ENCODE data around the gene INSL3. TPM values are rescaled to one million over a fixed set of nuclear protein-coding genes. Genes with fewer than 3 reads are reported as not detected.

INSL3 gene
- total and polyA plus RNA-seq, 2 of the 8 experiments (the other 6 are each of a cell fraction or from before 2014, with no cell fraction given), result 0.41 to 1.5 TPM

- Histone ChIP-seq H3K14ac (ENCODE audit: insufficient read length) (no peak overlapping the region), H3K18ac (ENCODE audit: extremely low read depth, low read length) (no peak overlapping the region), H2BK5ac (ENCODE audit: low read depth, low read length) (peak overlapping the region; percentile 66; the same call in 1 of the 2 replicates), H3K27me3 (replicated peaks in 1 of 4; ENCODE audit: control insufficient read depth in 3 of 4, extremely low read depth in 1 of 4, insufficient read depth in 3 of 4, low read length in 3 of 4) (peaks cover 0 to 14% (median 5%) of the 10 kb centered on the region in 4 experiments; a peak in 5 of 7 replicates), H3K9ac (replicated peaks in 1 of 4; ENCODE audit: extremely low read depth in 1 of 4, low read depth in 3 of 4, low read length in 3 of 4) (no peak overlapping the region), H3K27ac (ENCODE audit: low read depth, low read length) (no peak overlapping the region), H3K4me3 (ENCODE audit: extremely low read depth in 1 of 4, insufficient read depth in 2 of 4, low read depth in 3 of 4, low read length in 4 of 4) (no peak overlapping the region), H3K9me3 (ENCODE audit: insufficient read depth in 2 of 2, low read depth in 1 of 2, low read length in 1 of 2) (no peaks in the 10 kb centered on the region), H3K36me3 (ENCODE audit: control insufficient read depth in 2 of 4, insufficient read depth in 4 of 4, low read length in 3 of 4) (no peaks in the 10 kb centered on the region), H2BK12ac (ENCODE audit: low read depth, low read length) (peak overlapping the region; percentile 68; the same call in 1 of the 2 replicates), H4K20me1 (replicated peaks in 1 of 2; ENCODE audit: control insufficient read depth in 1 of 2, insufficient read depth in 2 of 2, low read length in 2 of 2) (peaks cover 0 to 3% of the 10 kb centered on the region in 2 experiments), H2AK5ac (ENCODE audit: low read depth, low read length) (0 out of 2 replicates have a peak overlapping the region, but pooled peaks have one; percentile 82), H3K4me1 (replicated peaks in 1 of 4; ENCODE audit: control insufficient read depth in 3 of 4, insufficient read depth in 4 of 4, low read length in 3 of 4) (peaks cover 0 to 16% (median 4%) of the 10 kb centered on the region in 4 experiments; a peak in 5 of 7 replicates), H4K5ac (ENCODE audit: insufficient read length, low read depth, low read length) (no peak overlapping the region), H3K4ac (replicated peaks; ENCODE audit: insufficient read length, low read depth, low read length) (no peak overlapping the region), H3K56ac (replicated peaks; ENCODE audit: insufficient read length, low read depth, low read length) (no peak overlapping the region), H3K23me2 (ENCODE audit: low read depth, low read length) (peaks cover 14% of the 10 kb centered on the region), H2AFZ (ENCODE audit: low read length) (no peak overlapping the region), H2BK120ac (replicated peaks; ENCODE audit: low read depth, low read length) (no peak overlapping the region), H3K79me1 (ENCODE audit: low read depth, low read length) (no peaks in the 10 kb centered on the region), H4K8ac (ENCODE audit: extremely low read depth, insufficient read depth, low read length) (no peak overlapping the region), H2BK15ac (ENCODE audit: low read length) (no peak overlapping the region), H2BK20ac (ENCODE audit: low read length) (no peak overlapping the region), H4K91ac (replicated peaks; ENCODE audit: insufficient read length, low read length) (no peak overlapping the region), H3K23ac (ENCODE audit: insufficient read length) (no peak overlapping the region), H3K4me2 (ENCODE audit: insufficient read depth in 1 of 2, low read depth in 2 of 2, low read length in 2 of 2) (no peak overlapping the region), H3K79me2 (ENCODE audit: control insufficient read depth in 1 of 2, insufficient read depth in 2 of 2, low read length in 2 of 2) (no peaks in the 10 kb centered on the region)
- TF ChIP-seq EZH2 (IDR thresholded peaks at IDR 0.05; ENCODE audit: low read depth, low read length, severe bottlenecking), result no peak
- TF ChIP-seq YY1 (IDR thresholded peaks at IDR 0.05; ENCODE audit: low read depth, low read length), result no peak
- TF ChIP-seq FOSL1 (IDR thresholded peaks at IDR 0.05; ENCODE audit: insufficient read depth, low read depth, low read length), result no peak
- TF ChIP-seq RNF2 (IDR thresholded peaks at IDR 0.05; ENCODE audit: borderline replicate concordance, low read depth, low read length, missing control alignments, poor library complexity, severe bottlenecking), result no peak
- TF ChIP-seq KDM1A (IDR thresholded peaks at IDR 0.05; ENCODE audit: borderline replicate concordance, low read length), result no peak
- no peak for TF ChIP-seq USF2 (IDR thresholded peaks at IDR 0.05; ENCODE audit: low read length)
- TF ChIP-seq BRCA1 (IDR thresholded peaks at IDR 0.05; ENCODE audit: low read depth, low read length), result no peak
- TF ChIP-seq RFX5 (IDR thresholded peaks at IDR 0.05; ENCODE audit: borderline replicate concordance, low read depth, low read length), result no peak
- no peak for FAIRE-seq
- POLR2A ChIA-PET (ENCODE audit: partially characterized antibody), result interaction anchor here (0.5 to 12.5 kb wide), 3 partner anchors 12 to 592 kb away, joined by 3 to 133 read pairs (median 29); partner anchors contain the start of gene RPL18A
- CTCF ChIA-PET (ENCODE audit: partially characterized antibody), result interaction anchor here (0.6 to 2.1 kb wide), 7 partner anchors 9 to 669 kb away, joined by 3 to 8 read pairs (median 3); partner anchors contain the start of gene RPL18A
- no peak for DNase-seq (ENCODE audit: low read depth in 1 of 2, low spot score in 2 of 2)
- WGBS, 2 experiments (ENCODE audit: extremely low coverage in 1 of 2, insufficient coverage in 1 of 2, insufficient read length in 1 of 2, insufficient replicate concordance in 2 of 2, low coverage in 1 of 2, low lambda C conversion rate in 2 of 2, missing lambda C conversion rate in 1 of 2), result 88% methylated on average over 14 of the region's 14 CpGs; no CpG with 5 or more reads in 1 of the 2 experiments
Measured at GRCh38 chr19:17843908-17844490, 22.7 kb upstream of the INSL3 start.

Measured in H1 (cell line).